HEK293T (cell line): ENCODE results near the gene CEP95.

Source experiments
- CTCF ChIA-PET: fragments of 350-600 bp; formaldehyde crosslinking; extraction: SDS; loops from one replicate; lab custom pipeline; 2021; ENCODE audit warnings: antibody characterized with exemption, inconsistent platforms; lab: Yijun Ruan, JAX
- POLR2A ChIA-PET: fragments of 350-600 bp; formaldehyde crosslinking; extraction: SDS; loops from one replicate; lab custom pipeline; 2020; ENCODE audit warnings: antibody characterized with exemption, inconsistent platforms; lab: Yijun Ruan, JAX
- DNase-seq: peaks from one replicate; pipeline ENCODE4 v3.0.0; 2012; ENCODE audit warnings: mixed read lengths; ENCODE audit errors: extremely low spot score
- ARNT ChIP-seq: fragments of 450-650 bp; IDR thresholded peaks from 2 replicates; pipeline ENCODE4 v1.6.1; 2017; ENCODE audit warnings: mild to moderate bottlenecking
- BHLHE40 ChIP-seq: fragments of 450-650 bp; IDR thresholded peaks from 2 replicates; pipeline ENCODE4 v1.6.1; 2016; ENCODE audit warnings: mild to moderate bottlenecking, moderate library complexity, borderline replicate concordance
- CTBP1 ChIP-seq: fragments of 450-650 bp; IDR thresholded peaks from 2 replicates; pipeline ENCODE4 v1.6.1; 2016; ENCODE audit warnings: borderline replicate concordance
- ELF4 ChIP-seq: fragments of 450-650 bp; IDR thresholded peaks from 2 replicates; pipeline ENCODE4 v1.6.1; 2017; ENCODE audit warnings: antibody characterized with exemption
- FOXA1 ChIP-seq: fragments of 450-650 bp; IDR thresholded peaks from 2 replicates; pipeline ENCODE4 v1.6.1; 2016; ENCODE audit warnings: mild to moderate bottlenecking
- FOXK2 ChIP-seq: fragments of 450-650 bp; IDR thresholded peaks from 2 replicates; pipeline ENCODE4 v1.6.1; 2016; ENCODE audit warnings: mild to moderate bottlenecking
- FOXM1 ChIP-seq: fragments of 450-650 bp; IDR thresholded peaks from 2 replicates; pipeline ENCODE4 v1.6.1; 2017; ENCODE audit warnings: mild to moderate bottlenecking, borderline replicate concordance
- HDGF ChIP-seq: fragments of 450-650 bp; IDR thresholded peaks from 2 replicates; pipeline ENCODE4 v1.6.1; 2017; ENCODE audit warnings: antibody characterized with exemption, borderline replicate concordance
- L3MBTL2 ChIP-seq: fragments of 450-650 bp; conservative IDR thresholded peaks from 2 replicates; pipeline ENCODE4 v1.6.1; 2016; ENCODE audit warnings: mild to moderate bottlenecking
- LEF1 ChIP-seq: fragments of 450-650 bp; IDR thresholded peaks from 2 replicates; pipeline ENCODE4 v1.6.1; 2017; ENCODE audit warnings: mild to moderate bottlenecking, borderline replicate concordance
- NFRKB ChIP-seq: fragments of 450-650 bp; IDR thresholded peaks from 2 replicates; pipeline ENCODE4 v1.6.1; 2016; ENCODE audit warnings: mild to moderate bottlenecking, moderate library complexity
- SP1 ChIP-seq: fragments of 450-650 bp; IDR thresholded peaks from 2 replicates; pipeline ENCODE4 v1.6.1; 2017
- SUZ12 ChIP-seq: fragments of 450-650 bp; IDR thresholded peaks from 2 replicates; pipeline ENCODE4 v1.6.1; 2016; ENCODE audit warnings: mild to moderate bottlenecking
- TARDBP ChIP-seq: fragments of 450-650 bp; IDR thresholded peaks from 2 replicates; pipeline ENCODE4 v1.6.1; 2016
- ZNF384 ChIP-seq: fragments of 450-650 bp; IDR thresholded peaks from 2 replicates; pipeline ENCODE4 v1.6.1; 2016
- TF ChIP-seq, protein P1 (sequence below): fragments of 450-650 bp; IDR thresholded peaks from 2 replicates; pipeline ENCODE4 v1.6.1; 2016

The CEP95 gene

GRCh38 chr17:64506201-64506575, 589 bp upstream of the CEP95 start, which contains the start of gene DDX5:
DDX5 (minus strand) TSS chr17:64506289; CDS start chr17:64506119, 170 bp downstream.
- TF ChIP-seq NFRKB (no peak), TARDBP (no peak), ELF4 (peak; percentile 89; the same call in 1 of the 2 replicates)
- ChIA-PET POLR2A (interaction anchor here (0.7 to 4.1 kb wide), 37 partner anchors 10 to 557 kb away, joined by 3 to 153 read pairs (median 4); partner anchors contain the start of genes LRRC37A3, POLG2 and SMURF2), CTCF (interaction anchor here (0.7 to 2.1 kb wide), 4 partner anchors 8 to 85 kb away, joined by 3 to 6 read pairs (median 4); no protein-coding TSS in a partner anchor)
- DNase-seq, result peak; percentile 95

GRCh38 chr17:64507413-64507782, 621 bp downstream of the CEP95 start:
- TF ChIP-seq, protein P1, sequence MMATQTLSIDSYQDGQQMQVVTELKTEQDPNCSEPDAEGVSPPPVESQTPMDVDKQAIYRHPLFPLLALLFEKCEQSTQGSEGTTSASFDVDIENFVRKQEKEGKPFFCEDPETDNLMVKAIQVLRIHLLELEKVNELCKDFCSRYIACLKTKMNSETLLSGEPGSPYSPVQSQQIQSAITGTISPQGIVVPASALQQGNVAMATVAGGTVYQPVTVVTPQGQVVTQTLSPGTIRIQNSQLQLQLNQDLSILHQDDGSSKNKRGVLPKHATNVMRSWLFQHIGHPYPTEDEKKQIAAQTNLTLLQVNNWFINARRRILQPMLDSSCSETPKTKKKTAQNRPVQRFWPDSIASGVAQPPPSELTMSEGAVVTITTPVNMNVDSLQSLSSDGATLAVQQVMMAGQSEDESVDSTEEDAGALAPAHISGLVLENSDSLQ, result peak; percentile 83
- no peak for TF ChIP-seq FOXM1
- ChIA-PET POLR2A (interaction anchor here (0.5 to 4.1 kb wide), 23 partner anchors 8 to 207 kb away, joined by 3 to 153 read pairs (median 4); partner anchors contain the start of genes POLG2 and SMURF2), CTCF (interaction anchor here (0.6 to 1.0 kb wide), 4 partner anchors 10 to 114 kb away, joined by 3 to 4 read pairs (median 3); no protein-coding TSS in a partner anchor)
- DNase-seq, result peak; percentile 59

GRCh38 chr17:64508683-64509082, 1.9 kb downstream of the CEP95 start:
- TF ChIP-seq, protein P1, result no peak
- TF ChIP-seq HDGF, result no peak
- TF ChIP-seq FOXK2, result no peak
- no peak for TF ChIP-seq FOXA1
- no peak for TF ChIP-seq FOXM1
- no peak for TF ChIP-seq TARDBP
- TF ChIP-seq CTBP1, result no peak
- DNase-seq, result no peak
- ChIA-PET CTCF (interaction anchor here (0.9 to 1.1 kb wide), 2 partner anchors 16 to 18 kb away, joined by 3 read pairs; no protein-coding TSS in a partner anchor), POLR2A (no interaction called here)

GRCh38 chr17:64509179-64509578, 2.4 kb downstream of the CEP95 start:
- POLR2A ChIA-PET, result no interaction called here
- no peak for DNase-seq
- no peak for TF ChIP-seq FOXM1
- TF ChIP-seq HDGF, result no peak
- no peak for TF ChIP-seq L3MBTL2
- no peak for TF ChIP-seq CTBP1
- TF ChIP-seq ZNF384, result no peak
- TF ChIP-seq NFRKB, result no peak
- TF ChIP-seq, protein P1, result no peak
- no peak for TF ChIP-seq SUZ12
- no peak for TF ChIP-seq SP1
- no peak for TF ChIP-seq TARDBP
- TF ChIP-seq BHLHE40, result no peak
- no peak for TF ChIP-seq FOXA1
- no peak for TF ChIP-seq LEF1
- no peak for TF ChIP-seq ELF4
- CTCF ChIA-PET, result interaction anchor here (0.9 to 1.1 kb wide), 2 partner anchors 17 to 18 kb away, joined by 3 read pairs; no protein-coding TSS in a partner anchor

GRCh38 chr17:64515419-64515818, 8.6 kb downstream of the CEP95 start:
- ChIA-PET POLR2A (interaction anchor here (1.7 to 2.0 kb wide), 2 partner anchors 9 to 10 kb away, joined by 10 to 15 read pairs; partner anchors contain the start of genes CEP95 and DDX5), CTCF (no interaction called here)
- DNase-seq, result no peak
- no peak for TF ChIP-seq CTBP1
- no peak for TF ChIP-seq SUZ12
- no peak for TF ChIP-seq SP1
- TF ChIP-seq NFRKB, result no peak
- no peak for TF ChIP-seq FOXM1
- no peak for TF ChIP-seq ZNF384
- no peak for TF ChIP-seq FOXK2
- TF ChIP-seq L3MBTL2, result no peak
- no peak for TF ChIP-seq LEF1
- no peak for TF ChIP-seq ARNT
- no peak for TF ChIP-seq TARDBP
- TF ChIP-seq, protein P1, result no peak
- TF ChIP-seq FOXA1, result no peak
- TF ChIP-seq BHLHE40, result no peak
- no peak for TF ChIP-seq ELF4
- no peak for TF ChIP-seq HDGF

- ChIA-PET POLR2A (interaction anchor here (1.7 to 2.0 kb wide), 2 partner anchors 9 to 11 kb away, joined by 10 to 15 read pairs; partner anchors contain the start of genes CEP95 and DDX5), CTCF (no interaction called here)
These were observed 9.1 kb downstream of the CEP95 start for GRCh38 chr17:64515829-64516228.

More at GRCh38 chr17:64515829-64516228, 9.1 kb downstream of the CEP95 start:
- TF ChIP-seq SUZ12, result no peak
- no peak for TF ChIP-seq L3MBTL2
- TF ChIP-seq ELF4, result no peak
- no peak for TF ChIP-seq ARNT
- no peak for TF ChIP-seq TARDBP
- no peak for TF ChIP-seq NFRKB
- no peak for TF ChIP-seq FOXM1
- TF ChIP-seq FOXK2, result no peak
- no peak for TF ChIP-seq HDGF
- no peak for TF ChIP-seq FOXA1
- TF ChIP-seq, protein P1, result no peak
- TF ChIP-seq CTBP1, result no peak
- no peak for TF ChIP-seq LEF1
- TF ChIP-seq ZNF384, result no peak
- no peak for TF ChIP-seq SP1
- DNase-seq, result no peak
